HG03460 (cell line): ENCODE results near the gene PDE1C.

Source experiments
- ATAC-seq: cut with Tn5 transposase; IDR thresholded peaks from one replicate; pipeline ENCODE4 v1.9.1; 2021; ENCODE audit not compliant: unreplicated experiment

PDE1C gene

DNA sequence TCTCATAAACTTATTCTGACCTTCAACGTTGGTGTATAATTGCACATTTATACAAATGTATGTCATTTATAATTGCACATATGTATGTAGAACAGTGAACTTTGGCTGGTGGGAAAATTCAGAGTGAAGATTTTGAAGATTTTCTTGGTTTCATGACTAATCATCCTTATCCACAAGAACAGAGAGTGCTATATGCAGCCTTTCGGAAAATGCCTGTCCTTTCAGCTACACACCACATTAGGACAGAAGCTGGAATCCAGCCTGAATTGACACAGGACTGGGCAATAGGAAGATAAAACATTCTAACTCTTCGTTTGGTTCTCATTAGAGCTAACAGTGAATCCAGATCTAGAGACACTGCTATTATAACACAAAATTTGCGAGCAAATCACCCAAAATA is 166.2 kb downstream of the PDE1C start:
- ATAC-seq: no peak

DNA sequence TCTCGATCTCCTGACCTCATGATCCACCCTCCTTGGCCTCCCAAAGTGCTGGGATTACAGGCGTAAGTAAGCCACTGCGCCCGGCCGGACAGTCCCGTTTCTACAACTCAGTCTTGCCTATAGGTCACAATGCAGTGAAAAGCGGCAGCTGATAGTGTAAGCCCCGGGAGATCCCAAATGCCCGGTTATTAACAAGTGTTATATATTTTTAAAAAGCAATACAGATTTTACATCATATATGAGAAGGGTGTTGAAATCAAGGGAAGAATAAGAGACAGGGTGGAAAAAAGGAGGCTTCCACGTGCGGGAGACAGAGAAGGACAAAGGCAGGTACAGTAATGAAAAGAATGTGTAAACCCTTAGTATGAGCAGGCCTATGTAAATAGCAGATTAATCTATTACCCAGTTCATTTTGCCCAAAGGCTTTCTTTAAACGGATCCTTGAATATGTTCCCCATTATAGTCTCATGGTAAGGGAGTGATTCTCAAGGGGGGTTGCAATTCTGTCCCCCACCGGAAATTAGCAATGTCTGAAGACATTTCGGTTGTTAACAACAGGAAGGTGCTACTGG is 170.8 kb downstream of the PDE1C start:
- no peak for ATAC-seq

DNA sequence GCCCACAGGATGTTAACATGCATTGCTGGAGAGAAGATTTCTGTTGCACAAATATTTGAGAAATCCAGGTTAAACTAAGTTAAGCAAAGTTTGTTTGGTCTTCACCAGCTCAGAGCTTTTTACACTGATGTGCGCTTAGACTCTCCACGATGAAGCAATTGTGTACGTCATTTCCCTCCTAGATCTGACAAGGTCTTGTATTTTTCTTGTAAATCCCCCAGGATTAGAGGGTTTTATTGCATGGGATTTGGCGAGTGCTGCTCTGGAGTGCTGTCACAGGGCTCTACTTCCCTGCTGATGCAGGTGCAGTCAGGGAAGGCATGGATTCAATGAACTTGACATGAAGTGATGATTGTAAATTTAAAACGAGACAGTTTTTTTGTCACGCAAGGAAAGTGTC is 173.3 kb downstream of the PDE1C start:
- ATAC-seq: no peak

DNA sequence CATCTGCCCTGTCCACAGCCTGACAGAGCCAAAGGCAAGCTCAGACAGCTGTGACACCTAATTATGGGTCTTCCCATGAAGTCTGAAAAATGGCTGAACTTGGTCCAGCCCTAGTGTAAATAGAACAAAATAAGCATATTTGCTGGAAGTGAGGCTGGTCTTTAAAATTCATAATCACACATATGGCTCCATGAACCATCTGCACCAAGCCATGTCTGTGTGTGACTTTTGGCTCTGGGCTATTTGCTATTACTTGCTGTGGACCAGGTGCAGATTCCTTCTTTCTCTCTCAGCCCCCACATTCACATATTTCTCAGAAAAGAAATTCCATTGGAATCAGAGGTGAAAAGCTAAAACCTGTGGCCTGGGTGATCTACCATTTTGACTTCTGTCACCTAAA is 175.9 kb downstream of the PDE1C start:
- no peak for ATAC-seq

- no peak for ATAC-seq
Observed at GRCh38 chr7:31893365-31893764, 176.8 kb downstream of the PDE1C start.

- ATAC-seq: peak; percentile 94
Observed at GRCh38 chr7:31892099-31892829, 177.9 kb downstream of the PDE1C start.

DNA sequence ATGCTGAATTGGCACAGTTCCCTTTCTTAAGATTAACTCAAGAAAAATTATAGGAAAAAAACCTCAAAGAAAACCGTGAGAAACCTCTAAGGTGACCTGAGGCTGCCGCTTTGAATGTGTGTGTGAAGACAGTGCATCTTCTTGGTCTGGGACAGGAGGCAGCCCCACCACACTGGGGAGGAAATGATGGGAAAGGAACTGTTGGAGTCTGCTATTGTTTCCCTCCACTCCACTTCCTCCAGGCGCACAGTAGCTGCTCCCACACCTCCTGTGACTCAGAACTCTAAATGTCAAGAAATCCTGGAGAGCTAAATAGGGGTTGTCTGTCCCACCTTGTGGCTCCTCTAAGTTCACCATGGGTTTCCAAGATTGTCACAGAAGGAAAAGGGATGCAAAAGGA is 179.4 kb downstream of the PDE1C start:
- no peak for ATAC-seq

- ATAC-seq: no peak
Observed at GRCh38 chr7:31890198-31890597, 180.0 kb downstream of the PDE1C start.

DNA sequence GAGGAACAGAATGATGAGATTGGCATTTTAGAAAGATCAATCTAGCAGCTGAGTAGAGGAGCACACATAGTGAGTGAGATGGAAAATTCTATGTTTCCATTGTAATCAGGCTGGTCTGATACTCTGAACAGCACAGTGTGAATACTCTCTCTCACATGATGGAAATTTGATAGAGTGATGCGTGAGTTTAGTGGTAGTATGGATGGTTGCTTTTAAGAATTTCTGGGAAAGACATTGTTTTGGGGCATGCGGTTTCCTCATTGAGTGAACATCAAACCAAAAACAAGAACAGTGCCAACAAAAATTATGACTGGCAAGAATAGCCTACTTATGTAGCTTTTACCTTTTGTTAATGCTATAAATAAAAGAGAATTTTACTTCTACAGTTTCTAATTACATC is 183.2 kb downstream of the PDE1C start:
- no peak for ATAC-seq

DNA sequence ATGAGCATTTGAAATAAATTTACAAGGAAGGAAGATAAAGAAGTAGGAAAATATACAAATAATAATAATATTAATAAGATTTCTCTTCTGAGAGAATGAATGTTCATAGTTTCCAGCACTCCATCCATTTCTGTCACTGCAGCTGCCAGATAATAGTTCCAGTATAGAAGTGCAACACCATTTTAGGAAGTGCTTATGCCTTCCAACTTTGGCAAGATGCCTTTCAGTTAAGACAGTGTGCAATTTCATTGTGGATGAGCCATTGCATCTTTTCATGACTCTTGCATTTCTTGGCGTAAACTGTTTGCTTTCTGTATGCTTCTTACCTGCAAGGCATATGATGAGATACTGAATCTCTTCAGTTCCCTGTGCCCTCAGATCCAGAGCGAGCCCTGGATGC is 185.0 kb downstream of the PDE1C start:
- ATAC-seq: no peak

DNA sequence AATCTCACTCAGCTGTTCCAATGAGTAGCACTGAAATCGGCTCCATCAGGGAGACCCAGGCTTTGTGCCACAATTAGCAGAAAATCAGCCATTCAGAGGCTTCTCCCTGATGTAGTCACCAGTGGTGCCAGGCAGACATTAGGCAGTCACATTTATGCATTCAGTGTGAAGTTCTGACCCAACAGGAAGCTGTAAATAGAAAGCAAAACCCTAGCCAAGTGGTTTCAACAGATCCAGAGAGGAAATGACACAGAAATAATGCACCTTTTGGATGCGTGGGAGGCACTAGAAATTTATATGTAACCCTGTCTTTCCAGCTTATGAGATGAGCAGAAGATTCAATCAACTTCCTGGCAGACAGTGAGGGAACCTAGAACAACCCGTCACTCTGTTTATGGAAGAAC is 186.4 kb downstream of the PDE1C start:
- ATAC-seq: no peak

DNA sequence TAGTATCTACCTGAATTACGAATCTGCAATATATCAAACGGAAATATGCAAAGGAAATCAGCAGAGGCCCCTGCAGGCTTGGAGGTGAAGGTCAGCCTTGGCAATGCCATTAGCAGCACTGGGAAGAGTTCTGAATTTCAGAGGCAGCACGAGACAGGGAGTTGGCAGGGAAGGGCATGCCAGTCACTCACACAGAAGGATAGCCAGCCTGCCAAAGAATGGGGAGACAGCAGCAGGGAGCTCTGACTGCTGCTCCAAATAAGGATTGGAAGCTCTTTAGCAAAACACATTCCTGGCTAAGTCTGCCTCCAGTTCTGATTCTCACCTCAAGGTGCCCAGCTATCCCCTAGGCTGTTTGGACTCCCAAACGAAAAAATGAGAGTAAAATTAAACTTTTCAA is 188.0 kb downstream of the PDE1C start:
- no peak for ATAC-seq

DNA sequence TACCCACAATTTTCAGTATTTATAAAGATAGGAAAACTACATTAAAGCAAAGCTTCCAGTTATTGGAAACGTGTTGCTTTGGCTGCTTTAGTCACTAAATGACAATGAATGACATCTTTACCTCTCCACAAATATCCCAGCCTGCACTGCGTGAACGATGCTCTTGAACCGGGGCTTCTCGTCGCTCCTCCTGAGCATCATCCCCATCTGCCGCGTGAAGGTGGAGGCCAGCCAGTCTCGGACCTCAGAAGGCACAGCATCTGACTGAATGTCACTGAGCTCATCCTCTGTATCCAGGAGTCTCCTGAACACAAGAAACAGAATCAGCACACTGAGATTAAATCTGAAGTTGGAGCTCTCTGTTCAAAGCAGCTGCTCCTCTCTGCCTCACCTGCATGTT is 191.3 kb downstream of the PDE1C start:
- no peak for ATAC-seq

- no peak for ATAC-seq
Observed at GRCh38 chr7:31875424-31875823, 194.8 kb downstream of the PDE1C start.

GRCh38 chr7:31874631-31875386 is 195.4 kb downstream of the PDE1C start:
- ATAC-seq: no peak

- ATAC-seq: peak; percentile 79
Observed at GRCh38 chr7:31873816-31874597, 196.2 kb downstream of the PDE1C start.

GRCh38 chr7:31872545-31873370 is 197.4 kb downstream of the PDE1C start:
- ATAC-seq: no peak

DNA sequence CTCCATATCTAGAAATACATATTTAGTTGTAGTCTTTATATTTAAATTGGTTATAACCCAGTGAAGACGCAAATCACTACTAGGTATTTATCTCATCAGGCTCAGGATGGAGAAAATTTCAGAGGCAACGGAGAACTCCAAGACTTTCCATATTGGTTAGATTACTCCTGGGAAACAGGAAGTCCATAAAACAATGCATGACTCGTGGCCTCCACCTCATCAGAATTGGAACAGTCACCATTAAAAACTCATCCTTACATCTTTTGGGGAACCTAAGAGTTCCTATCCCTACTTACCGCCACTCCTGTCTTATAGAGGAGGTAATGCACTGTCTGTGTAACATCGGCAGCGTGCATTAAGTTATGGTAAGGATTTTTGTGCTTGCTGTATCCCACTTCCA is 205.6 kb downstream of the PDE1C start:
- ATAC-seq: no peak

- ATAC-seq: no peak
Observed at GRCh38 chr7:31860925-31861324, 209.3 kb downstream of the PDE1C start.

GRCh38 chr7:31858055-31858454 is 212.2 kb downstream of the PDE1C start:
- no peak for ATAC-seq

DNA sequence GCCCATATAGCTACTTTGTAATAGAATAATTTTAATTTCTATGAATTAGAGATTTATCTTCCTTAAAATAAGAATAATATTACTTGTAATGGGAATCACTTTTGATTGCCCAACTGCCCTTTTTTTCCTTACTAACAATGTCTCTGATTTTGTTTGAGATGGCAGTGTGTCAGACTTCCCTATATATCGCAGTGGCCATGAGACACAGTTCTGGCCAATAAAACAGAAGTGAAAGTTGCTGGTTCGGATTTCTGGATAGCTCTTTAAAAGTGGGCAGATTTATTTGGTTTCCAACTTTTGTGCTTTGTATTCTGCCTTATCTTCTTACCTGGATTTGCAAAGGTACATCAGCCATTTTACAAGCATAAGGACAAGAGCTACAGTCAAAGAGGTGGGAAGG is 213.0 kb downstream of the PDE1C start:
- no peak for ATAC-seq
